ENCODE results near the gene KRTAP5-6. TPM values are rescaled to one million over a fixed set of nuclear protein-coding genes. Genes with fewer than 3 reads are reported as not detected.

KRTAP5-6 gene
- total RNA-seq, 5 donors from 2014 or later (not counting 1 experiment from before 2014, with no cell fraction given): not detected

DNA sequence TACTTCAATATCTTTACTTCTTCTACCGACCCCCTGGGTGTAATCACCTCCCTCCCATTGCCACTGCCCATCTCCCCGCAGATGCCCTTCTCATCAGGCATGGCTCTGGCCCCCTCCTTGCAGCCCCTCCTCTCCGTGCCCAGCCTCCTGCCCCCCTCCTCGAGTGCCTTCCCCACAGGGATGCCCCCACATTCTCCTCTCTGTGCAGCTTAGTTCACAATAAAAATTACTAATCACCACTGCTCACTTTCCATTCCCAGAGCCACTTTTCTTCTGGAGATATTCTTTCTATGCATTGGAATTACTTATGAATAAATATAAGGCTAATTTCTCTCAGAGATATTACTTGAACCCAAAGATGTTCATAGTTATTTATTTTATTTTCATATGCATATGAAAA lies 31.3 kb downstream of the KRTAP5-6 start:
- ATAC-seq (replicated peaks in 1 of 4): no peak
- Mint-ChIP-seq H3K27me3 (peaks cover 25 to 54% of the 10 kb centered on the region in 2 donors), H3K27ac (no peak overlapping the region), H3K9me3 (no peaks in the 10 kb centered on the region), H3K4me3 (peak overlapping the region in 1 of 3 donors; percentile 79), H3K4me1 (peaks cover 8 to 38% (median 16%) of the 10 kb centered on the region in 3 donors), H3K36me3 (no peaks in the 10 kb centered on the region)
- Histone ChIP-seq H3K9me3 (no peaks in the 10 kb centered on the region), H3K36me3 (ENCODE audit: control insufficient read depth in 2 of 2, extremely low read depth in 1 of 2, insufficient read depth in 1 of 2, low read length in 1 of 2) (no peaks in the 10 kb centered on the region), H3K27me3 (replicated peaks in 1 of 2; ENCODE audit: control insufficient read depth in 2 of 2, extremely low read depth in 1 of 2, insufficient read depth in 2 of 2, low read length in 1 of 2) (peaks cover 0 to 58% of the 10 kb centered on the region in 2 experiments), H3K27ac (ENCODE audit: low read length) (no peak overlapping the region), H3K4me3 (ENCODE audit: control insufficient read depth in 1 of 2, extremely low read depth in 1 of 2, low read length in 1 of 2) (no peak overlapping the region), H3K4me1 (ENCODE audit: control insufficient read depth in 1 of 2, extremely low read depth in 1 of 2, insufficient read depth in 2 of 2, low read length in 2 of 2) (peaks cover 0 to 20% of the 10 kb centered on the region in 2 experiments)
- CTCF ChIA-PET: no interaction called here
- WGBS (ENCODE audit: insufficient coverage): 53% methylated on average over 4 of the region's 4 CpGs
- no peak for DNase-seq
- POLR2A ChIA-PET: no interaction called here

DNA sequence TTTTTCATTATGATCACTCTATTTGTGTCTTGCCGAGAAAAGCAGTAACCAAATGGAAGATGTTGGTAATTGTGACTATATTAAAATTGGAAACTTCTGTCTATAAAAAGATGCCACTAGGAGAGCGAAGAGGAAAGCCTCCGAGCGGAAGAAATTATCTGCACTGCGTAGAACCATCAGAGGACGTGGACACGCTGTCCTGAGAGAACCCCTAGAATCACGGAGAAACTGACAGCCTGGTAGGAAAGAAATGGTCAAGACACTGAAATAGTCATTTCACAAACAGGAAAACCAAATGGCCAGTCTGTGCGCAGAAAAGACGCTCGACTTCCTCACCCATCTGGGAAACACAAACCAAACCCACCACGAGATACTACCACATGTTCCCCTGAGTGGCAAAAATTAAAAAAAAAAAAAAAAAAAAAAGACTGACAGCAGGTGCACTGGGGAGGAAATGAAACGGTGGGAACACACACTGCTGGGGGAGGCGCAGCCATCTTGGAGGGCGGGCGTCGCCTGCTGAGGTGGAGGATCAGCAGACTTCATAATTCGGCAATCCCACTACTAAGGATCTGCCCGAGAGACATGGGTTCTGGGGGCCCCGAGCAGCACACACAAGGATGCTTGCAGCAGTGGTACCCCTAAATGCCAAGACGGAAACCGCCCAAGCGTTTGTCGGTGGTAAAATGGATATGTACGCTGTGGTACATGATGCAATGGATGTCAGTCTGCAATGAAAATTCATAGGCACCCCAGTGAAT lies 32.1 kb downstream of the KRTAP5-6 start:
- Mint-ChIP-seq H3K27ac (no peak overlapping the region), H3K4me3 (peak overlapping the region; percentile 6 to 79 (median 14)), H3K4me1 (peaks cover 16 to 46% (median 24%) of the 10 kb centered on the region in 3 donors), H3K9me3 (no peaks in the 10 kb centered on the region), H3K27me3 (peaks cover 29 to 59% of the 10 kb centered on the region in 2 donors), H3K36me3 (no peaks in the 10 kb centered on the region)
- H3K4me1 ChIP-seq (ENCODE audit: control insufficient read depth in 1 of 2, extremely low read depth in 1 of 2, insufficient read depth in 2 of 2, low read length in 2 of 2): peaks cover under 1 to 28% of the 10 kb centered on the region in 2 experiments
- 37% methylated on average over 15 of the region's 25 CpGs for WGBS (ENCODE audit: insufficient coverage)
- CTCF ChIA-PET: no interaction called here
- H3K9me3 ChIP-seq: no peaks in the 10 kb centered on the region
- H3K36me3 ChIP-seq (ENCODE audit: control insufficient read depth in 2 of 2, extremely low read depth in 1 of 2, insufficient read depth in 1 of 2, low read length in 1 of 2): no peaks in the 10 kb centered on the region
- DNase-seq (peak in 4 of 35 experiments; percentile 25 to 36 (median 26)), ATAC-seq (replicated peaks in 1 of 4) (peak; percentile 34 to 76 (median 46))
- H3K4me3 ChIP-seq (ENCODE audit: control insufficient read depth in 1 of 2, extremely low read depth in 1 of 2, low read length in 1 of 2): no peak overlapping the region
- POLR2A ChIA-PET: no interaction called here
- H3K27ac ChIP-seq (ENCODE audit: low read length): no peak overlapping the region
- peaks cover 0 to 66% of the 10 kb centered on the region in 2 experiments for H3K27me3 ChIP-seq (replicated peaks in 1 of 2; ENCODE audit: control insufficient read depth in 2 of 2, extremely low read depth in 1 of 2, insufficient read depth in 2 of 2, low read length in 1 of 2)

DNA sequence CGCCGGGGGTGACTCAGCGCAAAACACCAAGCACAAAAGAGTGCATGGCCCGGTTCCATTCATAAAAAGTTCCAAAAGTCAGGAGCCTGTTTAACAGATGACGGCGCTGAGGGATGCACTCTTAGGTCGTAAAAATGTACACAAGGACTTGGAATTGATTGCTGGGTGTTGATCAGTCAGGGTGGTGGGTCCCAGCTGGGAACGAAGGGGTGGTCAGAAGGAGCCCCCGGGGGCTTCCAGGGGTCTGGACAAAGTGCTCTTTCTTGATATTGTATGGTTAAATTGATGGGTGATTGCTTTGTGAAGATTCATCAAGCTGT lies 32.7 kb downstream of the KRTAP5-6 start:
- peaks cover 30 to 58% of the 10 kb centered on the region in 2 donors for H3K27me3 Mint-ChIP-seq
- Histone ChIP-seq H3K4me1 (ENCODE audit: control insufficient read depth in 1 of 2, extremely low read depth in 1 of 2, insufficient read depth in 2 of 2, low read length in 2 of 2) (peaks cover 2 to 34% of the 10 kb centered on the region in 2 experiments), H3K27me3 (replicated peaks in 1 of 2; ENCODE audit: control insufficient read depth in 2 of 2, extremely low read depth in 1 of 2, insufficient read depth in 2 of 2, low read length in 1 of 2) (peaks cover 0 to 70% of the 10 kb centered on the region in 2 experiments), H3K4me3 (ENCODE audit: control insufficient read depth in 1 of 2, extremely low read depth in 1 of 2, low read length in 1 of 2) (no peak overlapping the region), H3K36me3 (ENCODE audit: control insufficient read depth in 2 of 2, extremely low read depth in 1 of 2, insufficient read depth in 1 of 2, low read length in 1 of 2) (no peaks in the 10 kb centered on the region), H3K27ac (ENCODE audit: low read length) (no peak overlapping the region), H3K9me3 (no peaks in the 10 kb centered on the region)
- H3K9me3 Mint-ChIP-seq: no peaks in the 10 kb centered on the region
- no peaks in the 10 kb centered on the region for H3K36me3 Mint-ChIP-seq
- H3K4me3 Mint-ChIP-seq: peak overlapping the region in 1 of 3 donors; percentile 79
- ChIA-PET POLR2A (no interaction called here), CTCF (no interaction called here)
- no peak for ATAC-seq (replicated peaks in 1 of 4)
- no peak for DNase-seq
- H3K27ac Mint-ChIP-seq: no peak overlapping the region
- H3K4me1 Mint-ChIP-seq: peaks cover 20 to 52% (median 28%) of the 10 kb centered on the region in 3 donors
- WGBS (ENCODE audit: insufficient coverage): 76% methylated on average over 9 of the region's 9 CpGs

DNA sequence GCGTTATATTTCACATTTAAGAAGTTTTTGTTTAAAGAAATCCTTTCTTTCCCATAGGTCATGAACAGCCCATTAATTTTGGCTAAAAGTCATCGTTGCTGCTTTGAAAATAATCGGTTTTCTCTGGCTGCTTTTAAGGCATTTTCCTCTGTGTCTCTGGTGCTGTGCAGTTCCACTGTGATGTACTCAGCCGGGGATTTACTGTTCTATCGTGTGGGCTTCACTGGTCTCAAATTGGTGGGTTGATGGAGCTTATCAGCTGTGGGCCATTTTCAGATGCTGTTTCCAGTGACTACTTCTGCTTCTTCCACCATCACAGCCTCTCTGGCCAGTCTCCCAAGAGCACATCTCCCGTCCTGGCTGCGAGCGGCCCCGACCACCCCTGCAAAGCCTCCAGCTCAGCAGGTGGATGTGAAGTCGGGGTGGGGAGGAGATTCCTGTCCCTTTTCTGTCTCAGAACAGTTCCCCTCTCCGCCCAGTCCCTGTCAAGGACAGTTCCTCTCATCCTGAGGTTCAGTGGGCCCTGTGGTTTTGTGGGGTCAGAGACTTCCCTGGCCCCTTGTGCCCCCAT lies 33.1 kb downstream of the KRTAP5-6 start:
- Histone ChIP-seq H3K4me1 (ENCODE audit: control insufficient read depth in 1 of 2, extremely low read depth in 1 of 2, insufficient read depth in 2 of 2, low read length in 2 of 2) (peaks cover 2 to 35% of the 10 kb centered on the region in 2 experiments), H3K27me3 (replicated peaks in 1 of 2; ENCODE audit: control insufficient read depth in 2 of 2, extremely low read depth in 1 of 2, insufficient read depth in 2 of 2, low read length in 1 of 2) (peaks cover 0 to 75% of the 10 kb centered on the region in 2 experiments), H3K4me3 (ENCODE audit: control insufficient read depth in 1 of 2, extremely low read depth in 1 of 2, low read length in 1 of 2) (no peak overlapping the region), H3K36me3 (ENCODE audit: control insufficient read depth in 2 of 2, extremely low read depth in 1 of 2, insufficient read depth in 1 of 2, low read length in 1 of 2) (no peaks in the 10 kb centered on the region), H3K9me3 (no peaks in the 10 kb centered on the region), H3K27ac (ENCODE audit: low read length) (no peak overlapping the region)
- ATAC-seq (replicated peaks in 1 of 4) (no peak), DNase-seq (no peak)
- WGBS (ENCODE audit: insufficient coverage): 79% methylated on average over 2 of the region's 11 CpGs
- ChIA-PET CTCF (no interaction called here), POLR2A (no interaction called here)
- Mint-ChIP-seq H3K36me3 (no peaks in the 10 kb centered on the region), H3K9me3 (no peaks in the 10 kb centered on the region), H3K27ac (no peak overlapping the region), H3K4me3 (peak overlapping the region in 1 of 3 donors; percentile 79), H3K4me1 (peaks cover 20 to 52% (median 28%) of the 10 kb centered on the region in 3 donors), H3K27me3 (peaks cover 30 to 58% of the 10 kb centered on the region in 2 donors)

DNA sequence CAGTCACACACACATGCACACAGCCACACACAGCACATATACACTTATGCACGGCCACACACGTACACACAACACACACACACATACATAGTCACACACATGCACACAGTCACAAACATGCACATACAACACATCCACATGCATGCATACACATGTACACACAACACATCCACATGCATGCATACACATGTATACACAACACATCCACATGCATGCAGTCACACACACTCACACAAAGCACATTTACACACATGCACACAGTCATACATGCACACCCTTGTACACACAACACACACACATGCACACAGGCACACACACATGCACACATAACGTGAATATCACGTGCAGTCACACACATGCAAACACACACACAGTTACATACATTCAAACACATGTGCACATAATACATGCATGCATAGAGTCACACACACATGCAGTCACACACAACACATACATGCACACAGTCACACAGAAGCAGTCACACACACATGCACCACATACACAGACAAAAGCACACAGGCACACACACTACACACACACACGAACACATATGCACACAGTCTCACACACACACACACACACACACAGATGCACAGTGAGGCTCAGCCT lies 34.6 kb downstream of the KRTAP5-6 start:
- no peak overlapping the region for H3K4me3 Mint-ChIP-seq
- Histone ChIP-seq H3K9me3 (no peaks in the 10 kb centered on the region), H3K27ac (ENCODE audit: low read length) (no peak overlapping the region), H3K27me3 (replicated peaks in 1 of 2; ENCODE audit: control insufficient read depth in 2 of 2, extremely low read depth in 1 of 2, insufficient read depth in 2 of 2, low read length in 1 of 2) (peaks cover 0 to 76% of the 10 kb centered on the region in 2 experiments), H3K4me1 (ENCODE audit: control insufficient read depth in 1 of 2, extremely low read depth in 1 of 2, insufficient read depth in 2 of 2, low read length in 2 of 2) (peaks cover 2 to 35% of the 10 kb centered on the region in 2 experiments), H3K36me3 (ENCODE audit: control insufficient read depth in 2 of 2, extremely low read depth in 1 of 2, insufficient read depth in 1 of 2, low read length in 1 of 2) (no peaks in the 10 kb centered on the region), H3K4me3 (ENCODE audit: control insufficient read depth in 1 of 2, extremely low read depth in 1 of 2, low read length in 1 of 2) (no peak overlapping the region)
- no peak for ATAC-seq (replicated peaks in 1 of 4)
- WGBS (ENCODE audit: insufficient coverage): 90% methylated on average over 4 of the region's 5 CpGs
- no peaks in the 10 kb centered on the region for H3K36me3 Mint-ChIP-seq
- POLR2A ChIA-PET: interaction anchor here in 1 of 2 donors (0.6 kb wide), 1 partner anchor 76 kb away, joined by 3 read pairs; no protein-coding TSS in a partner anchor
- no peak overlapping the region for H3K27ac Mint-ChIP-seq
- peaks cover 39 to 60% of the 10 kb centered on the region in 2 donors for H3K27me3 Mint-ChIP-seq
- CTCF ChIA-PET: no interaction called here
- H3K4me1 Mint-ChIP-seq: peaks cover 20 to 52% (median 28%) of the 10 kb centered on the region in 3 donors
- peaks cover 8 to 13% (median 12%) of the 10 kb centered on the region in 3 donors for H3K9me3 Mint-ChIP-seq
- DNase-seq: no peak

DNA sequence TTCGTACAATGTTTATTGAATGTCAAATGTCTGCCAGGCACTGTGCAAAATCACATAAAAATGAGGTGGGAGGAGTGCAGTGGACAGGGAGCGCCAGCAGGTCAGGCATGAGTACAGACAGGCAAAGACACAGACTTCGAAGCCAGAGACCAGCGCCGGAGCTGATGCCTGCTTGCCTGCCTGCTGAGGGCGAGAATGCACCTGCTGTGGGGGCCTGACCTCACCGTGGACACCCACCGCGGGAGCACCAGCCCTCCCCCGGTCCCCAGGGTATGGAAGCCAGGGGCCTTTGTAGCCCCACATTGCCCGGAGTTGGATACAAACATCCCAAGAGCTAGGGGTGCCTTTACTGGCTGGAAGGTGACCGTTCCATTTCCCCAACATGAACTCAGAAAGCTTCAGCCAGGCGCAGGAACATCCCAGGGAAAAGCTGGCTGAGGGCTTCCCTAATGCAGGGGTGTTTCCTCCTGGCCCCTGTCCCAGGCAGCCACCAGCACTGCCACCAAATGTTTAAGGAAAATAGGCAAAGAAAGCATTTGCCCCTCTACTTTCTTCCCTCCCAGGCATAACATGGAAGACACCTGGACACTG lies 35.5 kb downstream of the KRTAP5-6 start:
- H3K9me3 Mint-ChIP-seq: peaks cover 16 to 19% (median 17%) of the 10 kb centered on the region in 3 donors
- WGBS (ENCODE audit: insufficient coverage): 89% methylated on average over 8 of the region's 13 CpGs
- no peaks in the 10 kb centered on the region for H3K9me3 ChIP-seq
- H3K4me1 ChIP-seq (ENCODE audit: control insufficient read depth in 1 of 2, extremely low read depth in 1 of 2, insufficient read depth in 2 of 2, low read length in 2 of 2): peaks cover 2 to 35% of the 10 kb centered on the region in 2 experiments
- H3K36me3 ChIP-seq (ENCODE audit: control insufficient read depth in 2 of 2, extremely low read depth in 1 of 2, insufficient read depth in 1 of 2, low read length in 1 of 2): no peaks in the 10 kb centered on the region
- no peak overlapping the region for H3K4me3 ChIP-seq (ENCODE audit: control insufficient read depth in 1 of 2, extremely low read depth in 1 of 2, low read length in 1 of 2)
- H3K27me3 Mint-ChIP-seq: peaks cover 36 to 54% of the 10 kb centered on the region in 2 donors
- POLR2A ChIA-PET: no interaction called here
- ATAC-seq (replicated peaks in 1 of 4) (no peak), DNase-seq (no peak)
- CTCF ChIA-PET: no interaction called here
- no peak overlapping the region for H3K27ac ChIP-seq (ENCODE audit: low read length)
- H3K4me3 Mint-ChIP-seq: no peak overlapping the region
- no peaks in the 10 kb centered on the region for H3K36me3 Mint-ChIP-seq
- no peak overlapping the region for H3K27ac Mint-ChIP-seq
- H3K27me3 ChIP-seq (replicated peaks in 1 of 2; ENCODE audit: control insufficient read depth in 2 of 2, extremely low read depth in 1 of 2, insufficient read depth in 2 of 2, low read length in 1 of 2): peaks cover 2 to 70% of the 10 kb centered on the region in 2 experiments
- H3K4me1 Mint-ChIP-seq: peaks cover 20 to 50% (median 28%) of the 10 kb centered on the region in 3 donors

All from T-cell (primary cell).